Measurements from ENCODE around the gene UQCRC1. TPM values are rescaled to one million over a fixed set of nuclear protein-coding genes. Genes with fewer than 3 reads are reported as not detected.

UQCRC1 gene
- total and polyA plus RNA-seq, 2 donors (not counting 1 experiment from before 2014, with no cell fraction given) = 99.9 to 132 TPM

GRCh38 chr3:48601622-48601994 lies 7.8 kb downstream of the UQCRC1 start:
- no peak for ATAC-seq (ENCODE audit: low read depth)
- no peak overlapping the region for H2AFZ ChIP-seq (ENCODE audit: insufficient read depth, low read depth, low read length, poor library complexity, severe bottlenecking)
- H3K27ac Mint-ChIP-seq = no peak overlapping the region
- 60% methylated on average over 2 of the region's 2 CpGs for WGBS (ENCODE audit: insufficient coverage)
- no peak for DNase-seq
- no peaks in the 10 kb centered on the region for H3K9me3 ChIP-seq (ENCODE audit: control extremely low read depth in 1 of 3, control insufficient read depth in 2 of 3, insufficient read depth in 1 of 3, low read length in 2 of 3)
- intact Hi-C loops (cut with micrococcal nuclease) = no loop called here
- no peaks in the 10 kb centered on the region for H3K27me3 Mint-ChIP-seq
- no peaks in the 10 kb centered on the region for H3K4me1 ChIP-seq (ENCODE audit: control insufficient read depth in 2 of 2, insufficient read depth in 2 of 2, low read length in 2 of 2)
- CTCF ChIA-PET = interaction anchor here (0.6 to 1.5 kb wide), 2 partner anchors 61 to 201 kb away, joined by 3 to 4 read pairs; no protein-coding TSS in a partner anchor
- no peak overlapping the region for H3K4me3 ChIP-seq (ENCODE audit: control extremely low read depth in 1 of 5, extremely low read depth in 1 of 5, insufficient read depth in 1 of 5, low read depth in 2 of 5, low read length in 4 of 5)
- no peaks in the 10 kb centered on the region for H3K9me3 Mint-ChIP-seq (ENCODE audit: insufficient read depth)
- H3K27me3 ChIP-seq (replicated peaks in 1 of 4; ENCODE audit: control extremely low read depth in 1 of 4, control insufficient read depth in 3 of 4, insufficient read depth in 4 of 4, low read length in 3 of 4) = no peaks in the 10 kb centered on the region
- H3K27ac ChIP-seq (ENCODE audit: low read length in 2 of 2) = no peak overlapping the region
- no peaks in the 10 kb centered on the region for H3K79me2 ChIP-seq (ENCODE audit: control insufficient read depth, insufficient read depth, low read length)
- H3K36me3 ChIP-seq (replicated peaks in 1 of 2; ENCODE audit: control extremely low read depth in 1 of 2, control insufficient read depth in 1 of 2, extremely low read depth in 1 of 2, insufficient read depth in 2 of 2, low read length in 1 of 2) = peaks cover 0 to 80% of the 10 kb centered on the region in 2 experiments
- no peaks in the 10 kb centered on the region for H4K20me1 ChIP-seq (ENCODE audit: control insufficient read depth, insufficient read depth, low read length, poor library complexity, severe bottlenecking)
- H3K4me1 Mint-ChIP-seq = no peaks in the 10 kb centered on the region
- H3K9ac ChIP-seq (ENCODE audit: low read length) = no peak overlapping the region
- POLR2A ChIA-PET = no interaction called here
- no peak overlapping the region for H3K4me2 ChIP-seq (replicated peaks; ENCODE audit: low read depth, low read length, poor library complexity, severe bottlenecking)
- no peak for TF ChIP-seq EZH2 (IDR thresholded peaks at IDR 0.05; ENCODE audit: borderline replicate concordance, insufficient read depth, low read depth, low read length, poor library complexity, severe bottlenecking)
- TF ChIP-seq, protein P1, sequence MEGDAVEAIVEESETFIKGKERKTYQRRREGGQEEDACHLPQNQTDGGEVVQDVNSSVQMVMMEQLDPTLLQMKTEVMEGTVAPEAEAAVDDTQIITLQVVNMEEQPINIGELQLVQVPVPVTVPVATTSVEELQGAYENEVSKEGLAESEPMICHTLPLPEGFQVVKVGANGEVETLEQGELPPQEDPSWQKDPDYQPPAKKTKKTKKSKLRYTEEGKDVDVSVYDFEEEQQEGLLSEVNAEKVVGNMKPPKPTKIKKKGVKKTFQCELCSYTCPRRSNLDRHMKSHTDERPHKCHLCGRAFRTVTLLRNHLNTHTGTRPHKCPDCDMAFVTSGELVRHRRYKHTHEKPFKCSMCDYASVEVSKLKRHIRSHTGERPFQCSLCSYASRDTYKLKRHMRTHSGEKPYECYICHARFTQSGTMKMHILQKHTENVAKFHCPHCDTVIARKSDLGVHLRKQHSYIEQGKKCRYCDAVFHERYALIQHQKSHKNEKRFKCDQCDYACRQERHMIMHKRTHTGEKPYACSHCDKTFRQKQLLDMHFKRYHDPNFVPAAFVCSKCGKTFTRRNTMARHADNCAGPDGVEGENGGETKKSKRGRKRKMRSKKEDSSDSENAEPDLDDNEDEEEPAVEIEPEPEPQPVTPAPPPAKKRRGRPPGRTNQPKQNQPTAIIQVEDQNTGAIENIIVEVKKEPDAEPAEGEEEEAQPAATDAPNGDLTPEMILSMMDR (IDR thresholded peaks at IDR 0.05) = no peak
- no peak overlapping the region for H3K4me3 Mint-ChIP-seq

DNA sequence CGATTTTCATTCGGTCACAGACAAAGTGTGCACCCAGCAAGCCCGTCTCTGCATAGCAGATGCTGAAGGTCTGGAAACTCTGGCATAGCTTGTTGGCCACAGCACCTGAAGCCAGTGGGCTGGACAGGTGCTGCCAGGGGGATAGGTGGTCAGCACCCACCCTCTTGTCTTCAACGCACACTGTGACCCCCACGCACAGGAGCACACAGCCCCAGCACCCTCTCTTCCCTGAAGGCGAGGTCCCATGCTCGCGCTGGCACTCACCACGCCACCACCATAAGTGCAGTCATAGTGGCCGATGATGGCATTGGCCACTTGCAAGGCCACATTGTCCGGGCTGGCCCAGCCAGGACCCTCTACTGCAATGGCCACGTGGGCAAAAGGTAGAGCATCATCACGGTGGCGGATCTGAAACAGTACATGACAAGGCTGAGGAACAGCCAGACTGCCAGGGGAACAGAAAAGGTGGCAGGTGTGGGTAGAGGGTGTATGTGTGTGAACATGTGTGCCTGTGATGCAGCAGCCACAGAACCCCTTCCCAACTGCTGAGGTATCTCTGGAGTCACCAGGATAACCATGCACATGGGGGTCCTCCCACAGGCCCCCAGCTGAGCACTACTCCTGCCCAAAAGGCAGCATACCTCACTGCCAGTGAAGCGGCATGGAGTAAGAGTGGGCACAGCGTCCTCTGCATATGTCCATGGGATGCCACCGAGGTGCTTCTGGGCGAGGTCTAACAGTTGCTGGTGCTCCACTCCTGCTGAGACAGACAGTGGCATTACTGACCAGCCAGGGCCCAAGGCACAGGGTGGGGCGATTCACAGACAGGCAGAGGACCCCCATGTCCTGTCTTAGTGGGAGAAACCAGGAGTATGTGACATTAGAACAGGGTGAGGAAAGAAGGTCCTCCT lies 8.5 kb downstream of the UQCRC1 start:
- no peaks in the 10 kb centered on the region for H3K4me1 ChIP-seq (ENCODE audit: control insufficient read depth in 2 of 2, insufficient read depth in 2 of 2, low read length in 2 of 2)
- DNase-seq (no peak), ATAC-seq (ENCODE audit: low read depth) (no peak)
- Mint-ChIP-seq H3K4me1 (peaks cover 2% of the 10 kb centered on the region), H3K9me3 (ENCODE audit: insufficient read depth) (no peaks in the 10 kb centered on the region), H3K27ac (no peak overlapping the region), H3K4me3 (no peak overlapping the region), H3K27me3 (peaks cover 2% of the 10 kb centered on the region)
- POLR2A ChIA-PET = no interaction called here
- no peaks in the 10 kb centered on the region for H4K20me1 ChIP-seq (ENCODE audit: control insufficient read depth, insufficient read depth, low read length, poor library complexity, severe bottlenecking)
- intact Hi-C loops (cut with micrococcal nuclease) = no loop called here
- H3K4me3 ChIP-seq (ENCODE audit: control extremely low read depth in 1 of 5, extremely low read depth in 1 of 5, insufficient read depth in 1 of 5, low read depth in 2 of 5, low read length in 4 of 5) = no peak overlapping the region
- no peak overlapping the region for H2AFZ ChIP-seq (ENCODE audit: insufficient read depth, low read depth, low read length, poor library complexity, severe bottlenecking)
- no peaks in the 10 kb centered on the region for H3K79me2 ChIP-seq (ENCODE audit: control insufficient read depth, insufficient read depth, low read length)
- H3K4me2 ChIP-seq (replicated peaks; ENCODE audit: low read depth, low read length, poor library complexity, severe bottlenecking) = no peak overlapping the region
- no peak overlapping the region for H3K27ac ChIP-seq (ENCODE audit: low read length in 2 of 2)
- WGBS (ENCODE audit: insufficient coverage) = 96% methylated on average over 17 of the region's 19 CpGs
- no peak overlapping the region for H3K9ac ChIP-seq (ENCODE audit: low read length)
- no peaks in the 10 kb centered on the region for H3K27me3 ChIP-seq (replicated peaks in 1 of 4; ENCODE audit: control extremely low read depth in 1 of 4, control insufficient read depth in 3 of 4, insufficient read depth in 4 of 4, low read length in 3 of 4)
- no peak for TF ChIP-seq EZH2 (IDR thresholded peaks at IDR 0.05; ENCODE audit: borderline replicate concordance, insufficient read depth, low read depth, low read length, poor library complexity, severe bottlenecking)
- TF ChIP-seq, protein P1 (IDR thresholded peaks at IDR 0.05) = no peak
- CTCF ChIA-PET = no interaction called here
- peaks cover 0 to 79% of the 10 kb centered on the region in 2 experiments for H3K36me3 ChIP-seq (replicated peaks in 1 of 2; ENCODE audit: control extremely low read depth in 1 of 2, control insufficient read depth in 1 of 2, extremely low read depth in 1 of 2, insufficient read depth in 2 of 2, low read length in 1 of 2)
- no peaks in the 10 kb centered on the region for H3K9me3 ChIP-seq (ENCODE audit: control extremely low read depth in 1 of 3, control insufficient read depth in 2 of 3, insufficient read depth in 1 of 3, low read length in 2 of 3)
